Measurements from ENCODE around the gene SETBP1. TPM values are rescaled to one million over a fixed set of nuclear protein-coding genes. Genes with fewer than 3 reads are reported as not detected.

SETBP1 gene
- total RNA-seq, 1 experiment from 2014 or later = 14.0 TPM

DNA sequence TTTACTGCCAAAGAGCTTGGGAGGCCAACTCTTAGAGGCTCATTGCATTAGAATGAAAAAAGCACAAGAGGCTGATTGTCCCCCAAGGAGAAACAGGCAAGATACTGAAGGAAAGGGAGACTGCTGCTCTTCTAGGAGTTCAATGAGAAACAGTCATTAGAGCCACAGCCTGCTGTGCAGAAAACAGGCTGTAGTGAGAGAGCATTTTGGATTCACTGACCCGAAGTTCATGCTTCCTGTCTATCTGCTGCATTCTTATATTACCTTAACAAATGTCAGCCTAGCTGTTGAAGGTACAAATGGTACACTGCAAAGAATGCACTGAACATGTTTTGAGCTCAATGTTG is 423.3 kb downstream of the SETBP1 start:
- POLR2A ChIA-PET (ENCODE audit: low non-redundant PET) = no interaction called here
- CTCF ChIA-PET = no interaction called here

DNA sequence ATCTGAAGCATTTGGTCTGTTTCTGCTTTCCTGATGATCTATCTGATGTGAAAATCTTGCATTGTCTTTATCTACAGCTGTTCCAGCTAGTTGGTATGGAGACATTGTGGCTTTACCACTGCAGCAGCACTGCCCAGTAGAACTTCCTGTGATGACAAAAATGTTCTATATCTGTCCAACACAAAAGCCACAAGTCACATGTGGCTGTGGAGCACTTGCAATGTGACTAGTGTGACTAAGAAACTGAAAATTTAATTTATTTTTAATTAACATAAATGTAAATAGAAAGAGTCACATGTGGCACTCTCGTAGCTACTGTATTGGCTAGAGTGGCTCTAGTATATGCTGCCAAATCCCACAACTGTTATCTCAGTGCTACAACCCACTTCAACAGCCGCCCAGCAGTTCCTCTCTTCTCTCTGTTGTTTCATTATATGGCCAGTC is 425.7 kb downstream of the SETBP1 start:
- CTCF ChIA-PET = no interaction called here
- no TSS peak for BruUV-seq (replicated peaks)
- intact Hi-C loops (cut with micrococcal nuclease; ENCODE audit: unreplicated experiment) = no loop called here

More for the DNA sequence above, 423.3 kb downstream of the SETBP1 start:
- Histone ChIP-seq H3K27ac (ENCODE audit: low read depth, low read length, poor library complexity, severe bottlenecking) (no peak overlapping the region), H3K27me3 (replicated peaks; ENCODE audit: insufficient read depth, low read depth, low read length, poor library complexity) (no peaks in the 10 kb centered on the region), H3K4me3 (ENCODE audit: low read depth, low read length, poor library complexity, severe bottlenecking) (no peak overlapping the region), H3K9me3 (ENCODE audit: low read depth, low read length, poor library complexity, severe bottlenecking) (no peaks in the 10 kb centered on the region), H3K4me1 (ENCODE audit: insufficient read depth, low read length, poor library complexity, severe bottlenecking) (no peaks in the 10 kb centered on the region), H3K36me3 (ENCODE audit: insufficient read depth, low read length, poor library complexity, severe bottlenecking) (no peaks in the 10 kb centered on the region)
- intact Hi-C loops (cut with micrococcal nuclease; ENCODE audit: unreplicated experiment) = no loop called here
- no TSS peak for BruUV-seq (replicated peaks)
- no peak for DNase-seq (ENCODE audit: low spot score)
- TF ChIP-seq CTCF (conservative IDR thresholded peaks at IDR 0.05; ENCODE audit: low read depth, low read length) (no peak), EZH2 (IDR thresholded peaks at IDR 0.05; ENCODE audit: borderline replicate concordance, low read depth, low read length, poor library complexity, severe bottlenecking) (no peak)

GRCh38 chr18:45107425-45107824 is 426.7 kb downstream of the SETBP1 start:
- DNase-seq (ENCODE audit: low spot score) = no peak
- Histone ChIP-seq H3K27me3 (replicated peaks; ENCODE audit: insufficient read depth, low read depth, low read length, poor library complexity) (peaks cover 3% of the 10 kb centered on the region), H3K27ac (ENCODE audit: low read depth, low read length, poor library complexity, severe bottlenecking) (no peak overlapping the region), H3K4me1 (ENCODE audit: insufficient read depth, low read length, poor library complexity, severe bottlenecking) (no peaks in the 10 kb centered on the region), H3K9me3 (ENCODE audit: low read depth, low read length, poor library complexity, severe bottlenecking) (no peaks in the 10 kb centered on the region), H3K4me3 (ENCODE audit: low read depth, low read length, poor library complexity, severe bottlenecking) (no peak overlapping the region), H3K36me3 (ENCODE audit: insufficient read depth, low read length, poor library complexity, severe bottlenecking) (no peaks in the 10 kb centered on the region)
- CTCF ChIA-PET = no interaction called here
- intact Hi-C loops (cut with micrococcal nuclease; ENCODE audit: unreplicated experiment) = no loop called here
- no TSS peak for BruUV-seq (replicated peaks)
- TF ChIP-seq EZH2 (IDR thresholded peaks at IDR 0.05; ENCODE audit: borderline replicate concordance, low read depth, low read length, poor library complexity, severe bottlenecking) (no peak), CTCF (conservative IDR thresholded peaks at IDR 0.05; ENCODE audit: low read depth, low read length) (no peak)
- POLR2A ChIA-PET (ENCODE audit: low non-redundant PET) = no interaction called here

More for the DNA sequence above, 425.7 kb downstream of the SETBP1 start:
- Histone ChIP-seq H3K9me3 (ENCODE audit: low read depth, low read length, poor library complexity, severe bottlenecking) (no peaks in the 10 kb centered on the region), H3K27me3 (replicated peaks; ENCODE audit: insufficient read depth, low read depth, low read length, poor library complexity) (no peaks in the 10 kb centered on the region), H3K27ac (ENCODE audit: low read depth, low read length, poor library complexity, severe bottlenecking) (no peak overlapping the region), H3K4me1 (ENCODE audit: insufficient read depth, low read length, poor library complexity, severe bottlenecking) (no peaks in the 10 kb centered on the region), H3K36me3 (ENCODE audit: insufficient read depth, low read length, poor library complexity, severe bottlenecking) (no peaks in the 10 kb centered on the region), H3K4me3 (ENCODE audit: low read depth, low read length, poor library complexity, severe bottlenecking) (no peak overlapping the region)
- TF ChIP-seq CTCF (conservative IDR thresholded peaks at IDR 0.05; ENCODE audit: low read depth, low read length) (no peak), EZH2 (IDR thresholded peaks at IDR 0.05; ENCODE audit: borderline replicate concordance, low read depth, low read length, poor library complexity, severe bottlenecking) (no peak)
- POLR2A ChIA-PET (ENCODE audit: low non-redundant PET) = no interaction called here
- DNase-seq (ENCODE audit: low spot score) = no peak
